Measurements from ENCODE around the gene DMRT3.

Gene DMRT3

GRCh38 chr9:1009101-1009707 lies 32.7 kb downstream of the DMRT3 start:
- Histone ChIP-seq H3K27me3 (ENCODE audit: insufficient read depth, low read length, poor library complexity) (no peaks in the 10 kb centered on the region), H3K4me3 (ENCODE audit: low read depth in 1 of 2, low read length in 2 of 2) (no peak overlapping the region), H3K9ac (ENCODE audit: low read depth, low read length) (no peak overlapping the region), H4K20me1 (ENCODE audit: insufficient read depth, low read length) (no peaks in the 10 kb centered on the region), H3K9me3 (ENCODE audit: insufficient read depth, low read length, severe bottlenecking) (no peaks in the 10 kb centered on the region), H3K79me2 (ENCODE audit: insufficient read depth, low read length) (no peaks in the 10 kb centered on the region), H2AFZ (ENCODE audit: low read depth, low read length) (no peak overlapping the region), H3K4me2 (ENCODE audit: insufficient read depth, low read length) (no peak overlapping the region), H3K4me1 (ENCODE audit: insufficient read depth, low read length) (no peaks in the 10 kb centered on the region), H3K27ac (ENCODE audit: low read length) (no peak overlapping the region), H3K36me3 (ENCODE audit: insufficient read depth, low read length) (no peaks in the 10 kb centered on the region)
- ATAC-seq (ENCODE audit: insufficient read depth, low read depth), result peak; percentile 96
- TF ChIP-seq EZH2 (IDR thresholded peaks at IDR 0.05; ENCODE audit: borderline replicate concordance, low read depth, low read length, severe bottlenecking), result no peak
- TF ChIP-seq CTCF (IDR thresholded peaks at IDR 0.05; ENCODE audit: borderline replicate concordance, extremely low read depth, low read length, poor library complexity, severe bottlenecking), result peak; percentile 95
- DNase-seq, result peak; percentile 70

GRCh38 chr9:1013021-1013420 lies 36.6 kb downstream of the DMRT3 start:
- no peak overlapping the region for H3K4me2 ChIP-seq (ENCODE audit: insufficient read depth, low read length)
- H3K27me3 ChIP-seq (ENCODE audit: insufficient read depth, low read length, poor library complexity), result no peaks in the 10 kb centered on the region
- no peak overlapping the region for H3K9ac ChIP-seq (ENCODE audit: low read depth, low read length)
- H4K20me1 ChIP-seq (ENCODE audit: insufficient read depth, low read length), result no peaks in the 10 kb centered on the region
- no peak overlapping the region for H3K4me3 ChIP-seq (ENCODE audit: low read depth in 1 of 2, low read length in 2 of 2)
- H2AFZ ChIP-seq (ENCODE audit: low read depth, low read length), result no peak overlapping the region
- H3K79me2 ChIP-seq (ENCODE audit: insufficient read depth, low read length), result no peaks in the 10 kb centered on the region
- no peak overlapping the region for H3K27ac ChIP-seq (ENCODE audit: low read length)
- ATAC-seq (ENCODE audit: insufficient read depth, low read depth) (no peak), DNase-seq (no peak)
- TF ChIP-seq CTCF (IDR thresholded peaks at IDR 0.05; ENCODE audit: borderline replicate concordance, extremely low read depth, low read length, poor library complexity, severe bottlenecking), result no peak
- no peak for TF ChIP-seq EZH2 (IDR thresholded peaks at IDR 0.05; ENCODE audit: borderline replicate concordance, low read depth, low read length, severe bottlenecking)
- H3K9me3 ChIP-seq (ENCODE audit: insufficient read depth, low read length, severe bottlenecking), result no peaks in the 10 kb centered on the region
- no peaks in the 10 kb centered on the region for H3K36me3 ChIP-seq (ENCODE audit: insufficient read depth, low read length)
- no peaks in the 10 kb centered on the region for H3K4me1 ChIP-seq (ENCODE audit: insufficient read depth, low read length)

DNA sequence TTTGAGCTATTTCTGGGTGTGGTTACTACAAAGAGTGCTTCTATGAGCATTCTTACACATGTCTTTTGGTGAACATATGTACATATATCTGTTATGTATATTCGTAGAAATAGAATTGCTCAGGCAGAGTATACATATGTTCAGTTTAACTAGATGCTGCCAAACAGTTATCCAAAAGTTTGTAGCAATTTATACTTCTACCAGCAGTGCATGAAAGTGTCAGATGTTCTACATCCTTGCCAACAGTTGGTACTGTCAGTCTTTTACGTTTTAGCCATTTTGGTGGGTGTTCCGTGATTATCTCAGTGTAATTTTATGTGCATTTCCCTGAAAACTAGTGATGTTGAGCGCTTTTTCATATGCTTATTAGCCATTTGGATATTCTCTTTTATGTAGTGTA lies 37.8 kb downstream of the DMRT3 start:
- no peaks in the 10 kb centered on the region for H4K20me1 ChIP-seq (ENCODE audit: insufficient read depth, low read length)
- no peak overlapping the region for H3K27ac ChIP-seq (ENCODE audit: low read length)
- no peaks in the 10 kb centered on the region for H3K36me3 ChIP-seq (ENCODE audit: insufficient read depth, low read length)
- no peak overlapping the region for H3K4me2 ChIP-seq (ENCODE audit: insufficient read depth, low read length)
- no peaks in the 10 kb centered on the region for H3K27me3 ChIP-seq (ENCODE audit: insufficient read depth, low read length, poor library complexity)
- no peaks in the 10 kb centered on the region for H3K9me3 ChIP-seq (ENCODE audit: insufficient read depth, low read length, severe bottlenecking)
- no peak overlapping the region for H3K9ac ChIP-seq (ENCODE audit: low read depth, low read length)
- no peaks in the 10 kb centered on the region for H3K79me2 ChIP-seq (ENCODE audit: insufficient read depth, low read length)
- H2AFZ ChIP-seq (ENCODE audit: low read depth, low read length), result no peak overlapping the region
- TF ChIP-seq EZH2 (IDR thresholded peaks at IDR 0.05; ENCODE audit: borderline replicate concordance, low read depth, low read length, severe bottlenecking) (no peak), CTCF (IDR thresholded peaks at IDR 0.05; ENCODE audit: borderline replicate concordance, extremely low read depth, low read length, poor library complexity, severe bottlenecking) (no peak)
- ATAC-seq (ENCODE audit: insufficient read depth, low read depth) (no peak), DNase-seq (no peak)
- H3K4me3 ChIP-seq (ENCODE audit: low read depth in 1 of 2, low read length in 2 of 2), result no peak overlapping the region
- no peaks in the 10 kb centered on the region for H3K4me1 ChIP-seq (ENCODE audit: insufficient read depth, low read length)
